Measurements from ENCODE around the gene MRC2.

MRC2 gene

GRCh38 chr17:62631936-62632924 is 4.8 kb downstream of the MRC2 start:
- no peak overlapping the region for H3K27ac ChIP-seq
- TF ChIP-seq CTCF (IDR thresholded peaks at IDR 0.05), result no peak
- TF ChIP-seq ZFX (IDR thresholded peaks at IDR 0.05; ENCODE audit: borderline replicate concordance), result no peak

DNA sequence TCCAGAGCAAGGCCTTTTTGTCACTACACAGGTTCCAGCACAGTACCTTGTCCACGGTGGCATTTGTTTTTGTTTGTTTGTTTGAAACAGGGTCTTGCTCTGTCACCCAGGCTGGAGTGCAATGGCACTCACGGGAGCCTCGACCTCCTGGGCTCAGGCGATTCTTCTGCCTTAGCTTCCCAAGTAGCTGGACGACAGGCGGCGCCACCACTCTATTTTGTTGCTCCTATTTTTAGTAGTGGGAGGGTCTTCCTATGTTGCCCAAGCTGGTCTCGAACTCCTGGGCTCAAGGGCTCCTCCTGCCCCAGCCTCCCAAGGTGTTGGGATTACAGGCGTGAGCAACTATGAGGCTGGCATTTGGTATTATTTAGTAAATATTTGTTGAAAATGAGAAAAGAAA is 10.3 kb downstream of the MRC2 start:
- no peak overlapping the region for H3K27ac ChIP-seq
- TF ChIP-seq CTCF (IDR thresholded peaks at IDR 0.05), result no peak
- TF ChIP-seq ZFX (IDR thresholded peaks at IDR 0.05; ENCODE audit: borderline replicate concordance), result no peak

DNA sequence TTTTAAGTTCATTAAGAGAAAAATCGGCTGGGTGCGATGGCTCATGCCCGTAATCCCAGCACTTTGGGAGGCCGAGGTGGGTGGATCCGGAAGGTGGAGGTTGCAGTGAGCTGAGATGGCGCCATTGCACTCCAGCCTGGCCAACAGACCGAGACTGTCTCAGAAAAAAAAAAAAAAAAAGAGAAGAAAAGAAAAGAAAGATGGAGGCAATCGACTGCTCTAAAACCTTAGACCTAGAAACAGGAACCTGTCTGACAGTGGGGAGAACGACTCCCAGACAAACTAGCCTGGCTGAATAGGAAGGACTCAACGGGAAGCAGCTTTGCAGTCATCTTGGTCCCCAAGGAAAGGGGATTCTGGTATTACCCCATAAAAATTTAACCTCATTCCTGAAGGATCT is 13.7 kb downstream of the MRC2 start:
- TF ChIP-seq ZFX (IDR thresholded peaks at IDR 0.05; ENCODE audit: borderline replicate concordance), result no peak
- no peak for TF ChIP-seq CTCF (IDR thresholded peaks at IDR 0.05)

DNA sequence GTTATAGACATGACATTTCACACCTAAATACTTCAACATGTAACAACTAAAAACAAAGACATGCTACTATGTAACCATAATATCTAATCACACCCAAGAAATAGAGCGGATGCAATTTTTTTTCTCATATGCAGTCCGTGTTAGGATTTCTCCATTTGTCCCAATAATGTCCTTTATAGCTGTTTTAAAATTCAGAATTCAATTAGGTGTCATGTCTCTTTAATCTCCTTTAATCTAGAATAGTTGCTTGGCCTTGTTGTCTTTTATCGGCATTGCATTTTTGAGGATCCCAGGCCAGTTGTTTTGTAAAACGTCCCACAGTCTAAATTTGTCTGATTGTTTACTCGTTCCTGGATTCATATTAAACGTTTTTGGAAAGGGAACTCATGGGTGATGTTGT is 14.5 kb downstream of the MRC2 start:
- TF ChIP-seq ZFX (IDR thresholded peaks at IDR 0.05; ENCODE audit: borderline replicate concordance) (no peak), CTCF (IDR thresholded peaks at IDR 0.05) (no peak)
- H3K27ac ChIP-seq, result no peak overlapping the region

More for the DNA sequence above, 13.7 kb downstream of the MRC2 start:
- H3K27ac ChIP-seq, result no peak overlapping the region

- no peak for TF ChIP-seq ZFX (IDR thresholded peaks at IDR 0.05; ENCODE audit: borderline replicate concordance)
- no peak overlapping the region for H3K27ac ChIP-seq
These were observed 16.0 kb downstream of the MRC2 start for GRCh38 chr17:62643496-62643895.

DNA sequence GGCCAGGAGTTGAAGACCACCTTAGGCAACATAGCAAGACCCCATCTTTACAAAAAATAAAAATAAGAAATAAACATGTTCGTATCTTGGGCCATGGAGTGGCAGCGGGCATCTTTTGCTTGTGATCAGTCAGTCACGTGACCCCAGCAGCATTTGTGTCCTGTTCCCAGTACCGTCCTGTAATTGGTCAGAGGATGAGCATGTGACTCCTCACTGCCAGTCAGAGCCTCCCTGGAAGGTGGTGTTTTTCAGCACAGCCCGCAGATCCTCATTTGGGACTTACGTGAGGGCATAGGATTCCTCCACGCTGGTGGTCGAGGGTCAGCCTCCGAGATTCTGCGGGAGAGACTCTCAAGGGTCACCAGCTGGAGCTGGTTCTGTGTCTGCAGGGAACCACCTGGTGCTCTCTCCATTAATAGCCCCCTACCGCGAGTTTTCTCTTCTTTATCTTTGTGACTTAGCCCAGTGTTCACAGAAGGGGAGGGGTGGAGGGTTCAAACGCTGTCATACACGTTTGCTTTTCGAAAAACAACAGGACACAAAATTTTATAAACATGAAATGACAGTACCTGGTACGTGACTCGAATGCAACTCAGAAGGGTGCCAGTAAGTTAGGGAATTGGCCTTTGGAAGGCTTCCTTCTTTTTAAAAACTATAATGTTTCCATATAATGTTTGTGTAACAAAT is 17.2 kb downstream of the MRC2 start:
- H3K27ac ChIP-seq, result peak overlapping the region; percentile 58
- no peak for TF ChIP-seq ZFX (IDR thresholded peaks at IDR 0.05; ENCODE audit: borderline replicate concordance)
- TF ChIP-seq CTCF (IDR thresholded peaks at IDR 0.05), result no peak

DNA sequence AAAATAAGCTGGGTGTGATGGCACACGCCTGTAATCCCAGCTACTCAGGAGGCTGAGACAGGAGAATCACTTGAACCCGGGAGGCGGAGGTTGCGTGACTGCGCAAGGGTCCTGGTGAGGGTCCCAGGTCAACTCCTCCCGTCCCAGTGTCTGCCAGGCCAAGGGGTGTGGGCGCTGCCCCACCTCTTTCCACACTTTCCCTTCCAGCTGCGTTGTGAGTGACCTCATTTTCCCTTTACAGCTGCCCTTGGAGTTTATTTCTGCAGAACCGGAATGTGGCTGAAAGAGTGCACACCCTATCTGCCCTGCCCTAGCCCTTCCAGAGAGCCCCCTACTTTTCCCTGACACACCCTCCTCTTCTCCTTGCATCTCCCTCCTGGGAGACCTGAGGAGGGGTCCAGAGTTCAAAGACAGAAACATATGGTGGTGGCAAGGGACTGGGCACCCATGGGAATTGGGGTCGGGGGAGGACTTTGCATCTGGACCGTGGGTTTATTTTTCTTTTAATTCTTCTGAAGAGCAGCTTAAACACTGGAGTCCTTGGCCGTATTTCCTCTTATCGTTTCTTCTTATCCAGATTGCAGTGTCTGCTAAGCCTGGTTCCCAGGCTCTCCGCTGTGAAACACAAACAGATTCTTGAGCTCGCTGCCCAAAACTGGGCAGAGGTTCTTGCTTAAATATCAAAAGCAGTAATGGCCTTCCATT is 20.9 kb downstream of the MRC2 start:
- H3K27ac ChIP-seq, result no peak overlapping the region
- TF ChIP-seq CTCF (IDR thresholded peaks at IDR 0.05), result no peak

Data from 22Rv1 (cell line).